Astrocyte (in vitro differentiated cells and primary cell): ENCODE data around the gene SLC37A4. TPM values are rescaled to one million over a fixed set of nuclear protein-coding genes. Genes with fewer than 3 reads are reported as not detected.

Source experiments
- DNase-seq: peaks from one replicate; pipeline ENCODE4 v3.0.0-alpha.2; 2010; ENCODE audit warnings: low read depth
- FAIRE-seq: peaks from 2 replicates; lab custom pipeline; 2011; peaks lifted over from hg19 to GRCh38; lab: Jason Lieb, UNC
- H2AFZ ChIP-seq: 2 replicates; pipeline ENCODE4 v1.6.0; 2012; ENCODE audit warnings: low read depth, low read length, inconsistent platforms
- H3K27ac ChIP-seq: 2 replicates; pipeline ENCODE4 v1.5.1; 2011; ENCODE audit warnings: low read depth, low read length, inconsistent platforms
- H3K27me3 ChIP-seq: 2 replicates; pipeline ENCODE4 v1.6.0; 2011; ENCODE audit warnings: low read length, inconsistent platforms; ENCODE audit not compliant: insufficient read depth
- H3K36me3 ChIP-seq: 2 replicates; pipeline ENCODE4 v1.5.1; 2011; ENCODE audit warnings: low read length, inconsistent platforms; ENCODE audit not compliant: insufficient read depth
- H3K4me1 ChIP-seq: 2 replicates; pipeline ENCODE4 v1.5.1; 2011; ENCODE audit warnings: low read length, inconsistent platforms; ENCODE audit not compliant: insufficient read depth
- H3K4me2 ChIP-seq: 2 replicates; pipeline ENCODE4 v1.6.0; 2012; ENCODE audit warnings: low read length, inconsistent platforms
- H3K4me3 ChIP-seq: 2 replicates; pipeline ENCODE4 v1.5.1; 2011; ENCODE audit warnings: low read depth, mild to moderate bottlenecking, low read length, inconsistent platforms; ENCODE audit not compliant: insufficient read depth
- H3K79me2 ChIP-seq: 2 replicates; pipeline ENCODE4 v1.6.0; 2012; ENCODE audit warnings: mild to moderate bottlenecking, low read length, inconsistent platforms; ENCODE audit not compliant: insufficient read depth
- H3K9ac ChIP-seq: 2 replicates; pipeline ENCODE4 v1.6.0; 2012; ENCODE audit warnings: mild to moderate bottlenecking, low read length, inconsistent platforms
- H3K9me3 ChIP-seq: 2 replicates; pipeline ENCODE4 v1.5.1; 2012; ENCODE audit warnings: low read depth, mild to moderate bottlenecking, low read length, inconsistent platforms; ENCODE audit not compliant: insufficient read depth
- H4K20me1 ChIP-seq: 2 replicates; pipeline ENCODE4 v1.6.0; 2012; ENCODE audit warnings: low read length, inconsistent platforms; ENCODE audit not compliant: insufficient read depth
- H3K27ac Mint-ChIP-seq: one replicate; pipeline ENCODE4 v1.8.0; 2021; ENCODE audit warnings: mild to moderate bottlenecking, mixed read lengths; ENCODE audit not compliant: unreplicated experiment
- H3K27me3 Mint-ChIP-seq: one replicate; pipeline ENCODE4 v1.8.0; 2021; ENCODE audit warnings: low read depth, mixed read lengths; ENCODE audit not compliant: unreplicated experiment
- H3K36me3 Mint-ChIP-seq: one replicate; pipeline ENCODE4 v1.8.0; 2021; ENCODE audit warnings: low read depth, mixed read lengths; ENCODE audit not compliant: unreplicated experiment
- H3K4me1 Mint-ChIP-seq: one replicate; pipeline ENCODE4 v1.8.0; 2021; ENCODE audit warnings: low read depth, mixed read lengths; ENCODE audit not compliant: unreplicated experiment
- H3K4me3 Mint-ChIP-seq: one replicate; pipeline ENCODE4 v1.8.0; 2021; ENCODE audit warnings: mild to moderate bottlenecking, moderate library complexity, mixed read lengths; ENCODE audit not compliant: unreplicated experiment
- H3K9me3 Mint-ChIP-seq: one replicate; pipeline ENCODE4 v1.8.0; 2021; ENCODE audit warnings: mild to moderate bottlenecking, mixed read lengths; ENCODE audit not compliant: unreplicated experiment
- CTCF ChIP-seq: IDR thresholded peaks from 2 replicates; pipeline ENCODE4 v1.5.1; 2011; ENCODE audit warnings: low read depth, mild to moderate bottlenecking, inconsistent platforms, low read length, moderate library complexity; ENCODE audit not compliant: insufficient read depth
- EZH2 ChIP-seq: IDR thresholded peaks from 2 replicates; pipeline ENCODE4 v1.6.1; 2012; ENCODE audit warnings: mild to moderate bottlenecking, low read length, inconsistent platforms; ENCODE audit not compliant: insufficient read depth
- total RNA-seq: library from RNA; stranded (reverse); gene quantifications from 2 replicates; pipeline ENCODE4 v1.2.1, GENCODE V29; 2021

SLC37A4 gene
- total RNA-seq, 1 donor from 2014 or later, result 8.7 TPM

- H3K4me3 ChIP-seq, result no peak overlapping the region
- Mint-ChIP-seq H3K9me3 (no peaks in the 10 kb centered on the region), H3K36me3 (peaks cover 30% of the 10 kb centered on the region), H3K4me3 (no peak overlapping the region), H3K27ac (no peak overlapping the region), H3K4me1 (peaks cover 4% of the 10 kb centered on the region), H3K27me3 (no peaks in the 10 kb centered on the region)
- no peaks in the 10 kb centered on the region for H3K27me3 ChIP-seq
- no peaks in the 10 kb centered on the region for H3K4me1 ChIP-seq
- no peak overlapping the region for H3K9ac ChIP-seq
- H3K27ac ChIP-seq, result no peak overlapping the region
- no peak overlapping the region for H2AFZ ChIP-seq
- peaks cover 39% of the 10 kb centered on the region for H3K36me3 ChIP-seq
- H3K9me3 ChIP-seq, result no peaks in the 10 kb centered on the region
- DNase-seq, result no peak
- peaks cover 63% of the 10 kb centered on the region for H4K20me1 ChIP-seq
- TF ChIP-seq CTCF (no peak), EZH2 (no peak)
- H3K4me2 ChIP-seq, result no peak overlapping the region
- no peak for FAIRE-seq
- H3K79me2 ChIP-seq, result no peaks in the 10 kb centered on the region
Measured at GRCh38 chr11:119046489-119046888, 15.8 kb upstream of the SLC37A4 start.

- Histone ChIP-seq H3K36me3 (peaks cover 24% of the 10 kb centered on the region), H3K27ac (no peak overlapping the region), H3K4me3 (no peak overlapping the region), H3K4me2 (no peak overlapping the region), H3K79me2 (no peaks in the 10 kb centered on the region), H4K20me1 (peaks cover 47% of the 10 kb centered on the region), H2AFZ (no peak overlapping the region), H3K27me3 (no peaks in the 10 kb centered on the region), H3K9me3 (no peaks in the 10 kb centered on the region), H3K9ac (no peak overlapping the region), H3K4me1 (no peaks in the 10 kb centered on the region)
- H3K4me1 Mint-ChIP-seq, result peaks cover 4% of the 10 kb centered on the region
- peaks cover 25% of the 10 kb centered on the region for H3K36me3 Mint-ChIP-seq
- no peak for FAIRE-seq
- H3K27me3 Mint-ChIP-seq, result no peaks in the 10 kb centered on the region
- no peaks in the 10 kb centered on the region for H3K9me3 Mint-ChIP-seq
- H3K4me3 Mint-ChIP-seq, result peak overlapping the region; percentile 20
- no peak overlapping the region for H3K27ac Mint-ChIP-seq
- no peak for DNase-seq
- no peak for TF ChIP-seq CTCF
- no peak for TF ChIP-seq EZH2
Measured at GRCh38 chr11:119044708-119045107, 14.0 kb upstream of the SLC37A4 start.

GRCh38 chr11:119042927-119043326 lies 12.2 kb upstream of the SLC37A4 start:
- Mint-ChIP-seq H3K9me3 (no peaks in the 10 kb centered on the region), H3K4me1 (peaks cover 4% of the 10 kb centered on the region), H3K27me3 (no peaks in the 10 kb centered on the region), H3K36me3 (peaks cover 15% of the 10 kb centered on the region), H3K4me3 (no peak overlapping the region), H3K27ac (no peak overlapping the region)
- Histone ChIP-seq H3K9ac (no peak overlapping the region), H3K9me3 (no peaks in the 10 kb centered on the region), H3K27me3 (no peaks in the 10 kb centered on the region), H3K36me3 (peaks cover 12% of the 10 kb centered on the region), H3K79me2 (no peaks in the 10 kb centered on the region), H3K4me1 (no peaks in the 10 kb centered on the region), H3K27ac (no peak overlapping the region), H2AFZ (no peak overlapping the region), H3K4me3 (no peak overlapping the region), H4K20me1 (peaks cover 33% of the 10 kb centered on the region), H3K4me2 (no peak overlapping the region)
- TF ChIP-seq CTCF (no peak), EZH2 (no peak)
- FAIRE-seq (no peak), DNase-seq (no peak)
